Ishikawa (cell line): Measurements from ENCODE around the gene ZNF532.

Source experiments
- CEBPB ChIP-seq: IDR thresholded peaks from 2 replicates; pipeline ENCODE4 v1.6.1; 2012
- CREB1 ChIP-seq: IDR thresholded peaks from 2 replicates; pipeline ENCODE4 v1.6.1; 2012; ENCODE audit warnings: low read depth
- EGR1 ChIP-seq: IDR thresholded peaks from 2 replicates; pipeline ENCODE4 v1.6.1; 2012
- EP300 ChIP-seq: IDR thresholded peaks from 2 replicates; pipeline ENCODE4 v1.6.1; 2012; ENCODE audit warnings: borderline replicate concordance
- MAX ChIP-seq: IDR thresholded peaks from 2 replicates; pipeline ENCODE4 v1.6.1; 2012
- RAD21 ChIP-seq: IDR thresholded peaks from 2 replicates; pipeline ENCODE4 v1.6.1; 2012; ENCODE audit warnings: low read depth
- REST ChIP-seq: IDR thresholded peaks from 2 replicates; pipeline ENCODE4 v1.6.1; 2012; ENCODE audit warnings: low read depth, mild to moderate bottlenecking
- TAF1 ChIP-seq: IDR thresholded peaks from 2 replicates; pipeline ENCODE4 v1.6.1; 2012; ENCODE audit warnings: low read depth, mild to moderate bottlenecking
- TEAD4 ChIP-seq: IDR thresholded peaks from 2 replicates; pipeline ENCODE4 v1.6.1; 2012
- ZBTB7A ChIP-seq: IDR thresholded peaks from 2 replicates; pipeline ENCODE4 v1.6.1; 2012; ENCODE audit warnings: low read depth

- no peak for TF ChIP-seq RAD21
- TF ChIP-seq REST: no peak
- TF ChIP-seq EP300: no peak
- TF ChIP-seq TAF1: no peak
- TF ChIP-seq MAX: no peak
- no peak for TF ChIP-seq CEBPB
- no peak for TF ChIP-seq EGR1
- no peak for TF ChIP-seq CREB1
- no peak for TF ChIP-seq ZBTB7A
- no peak for TF ChIP-seq TEAD4
Measured at GRCh38 chr18:58831606-58832005, 33.1 kb upstream of the ZNF532 start.
